ENCODE measurements around the gene GABARAP. TPM values are rescaled to one million over a fixed set of nuclear protein-coding genes. Genes with fewer than 3 reads are reported as not detected.

GABARAP gene
- total and polyA plus RNA-seq, 2 of the 4 experiments (the other 2 are of a cell fraction): 77.8 to 780 TPM

DNA sequence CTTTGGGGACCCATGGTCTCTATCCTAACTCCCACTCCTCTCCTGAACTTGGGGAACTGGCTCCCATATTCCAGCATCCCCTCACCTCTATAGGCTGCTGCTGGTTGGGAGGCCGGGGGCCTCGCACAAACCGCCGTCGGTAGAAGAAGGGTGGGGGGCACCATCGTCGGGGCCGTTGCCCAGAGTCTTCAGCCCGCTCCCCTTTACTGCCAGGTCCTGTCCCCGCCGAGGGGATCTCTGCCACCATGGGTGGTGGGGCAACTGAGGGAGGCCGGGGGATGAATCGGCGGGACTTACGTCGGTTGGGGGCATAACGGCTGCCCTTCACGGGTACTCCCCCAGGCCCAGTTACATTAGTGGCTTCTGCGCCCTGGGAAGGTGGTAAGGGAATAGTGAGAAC lies 47.9 kb upstream of the GABARAP start:
- H3K36me3 ChIP-seq (ENCODE audit: control insufficient read depth, insufficient read depth, low read length): no peaks in the 10 kb centered on the region
- no peak overlapping the region for H4K5ac ChIP-seq (ENCODE audit: low read depth, low read length)
- no peak overlapping the region for H2AK9ac ChIP-seq (replicated peaks; ENCODE audit: low read depth, low read length, poor library complexity)
- no peak for DNase-seq
- intact Hi-C loops (cut with micrococcal nuclease): no loop called here
- ATAC-seq (ENCODE audit: low read depth): no peak
- no peak overlapping the region for H3K4me2 ChIP-seq (ENCODE audit: low read depth, low read length)
- H3K4me3 ChIP-seq (ENCODE audit: insufficient read depth, low read depth, low read length): no peak overlapping the region
- H3K4me1 ChIP-seq (ENCODE audit: control insufficient read depth, insufficient read depth, low read length): peaks cover 3% of the 10 kb centered on the region
- H3K27ac ChIP-seq (ENCODE audit: insufficient read depth, low read length): no peak overlapping the region
- TF ChIP-seq BHLHE40 (IDR thresholded peaks at IDR 0.05; ENCODE audit: low read depth, low read length): no peak
- TF ChIP-seq, protein P1, sequence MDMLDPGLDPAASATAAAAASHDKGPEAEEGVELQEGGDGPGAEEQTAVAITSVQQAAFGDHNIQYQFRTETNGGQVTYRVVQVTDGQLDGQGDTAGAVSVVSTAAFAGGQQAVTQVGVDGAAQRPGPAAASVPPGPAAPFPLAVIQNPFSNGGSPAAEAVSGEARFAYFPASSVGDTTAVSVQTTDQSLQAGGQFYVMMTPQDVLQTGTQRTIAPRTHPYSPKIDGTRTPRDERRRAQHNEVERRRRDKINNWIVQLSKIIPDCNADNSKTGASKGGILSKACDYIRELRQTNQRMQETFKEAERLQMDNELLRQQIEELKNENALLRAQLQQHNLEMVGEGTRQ (IDR thresholded peaks at IDR 0.05; ENCODE audit: low read depth, low read length): no peak
- no peak for TF ChIP-seq MAFK (IDR thresholded peaks at IDR 0.05; ENCODE audit: low read depth, low read length)
- TF ChIP-seq RCOR1 (IDR thresholded peaks at IDR 0.05; ENCODE audit: insufficient replicate concordance, low read length): no peak
- no peak for TF ChIP-seq SMC3 (IDR thresholded peaks at IDR 0.05; ENCODE audit: low read depth, low read length)
- H3K56ac ChIP-seq (ENCODE audit: extremely low read depth, insufficient read depth, low read length): no peak overlapping the region
- dilution Hi-C loops (cut with HindIII; ENCODE audit: low sequenced_read_pairs, unreplicated experiment): no loop called here
- H4K8ac ChIP-seq (ENCODE audit: low read depth in 2 of 2, low read length in 2 of 2): no peak overlapping the region
- H2BK120ac ChIP-seq (ENCODE audit: low read depth, low read length): no peak overlapping the region
- H3K23ac ChIP-seq (ENCODE audit: low read depth, low read length): no peak overlapping the region
- BruUV-seq (replicated peaks): no TSS peak
- no peak overlapping the region for H2BK5ac ChIP-seq (ENCODE audit: low read depth, low read length, poor library complexity, severe bottlenecking)
- H2AFZ ChIP-seq (replicated peaks; ENCODE audit: low read length, poor library complexity): no peak overlapping the region
- H3K9ac ChIP-seq (ENCODE audit: low read depth, low read length): no peak overlapping the region
- H4K20me1 ChIP-seq (ENCODE audit: insufficient read depth, low read length): 0 out of 2 replicates have a peak, but pooled peaks cover 3% of the 10 kb centered on the region
- H2BK15ac ChIP-seq (ENCODE audit: low read depth, low read length): no peak overlapping the region
- POLR2A ChIA-PET (ENCODE audit: unreplicated experiment): no interaction called here
- no peaks in the 10 kb centered on the region; the same call in 1 of the 2 replicates for H3K9me1 ChIP-seq (ENCODE audit: insufficient read depth, low read length)
- WGBS, 2 experiments (ENCODE audit: extremely low coverage in 2 of 2, insufficient read length in 1 of 2): 80% methylated on average over 1 of the region's 19 CpGs; no CpG with 5 or more reads in 1 of the 2 experiments
- no peak overlapping the region for H3K14ac ChIP-seq (replicated peaks; ENCODE audit: low read depth, low read length)
- in situ Hi-C loops (cut with MboI; ENCODE audit: low sequenced_read_pairs): no loop called here
- H2BK20ac ChIP-seq (ENCODE audit: low read depth, low read length): no peak overlapping the region
- H2AK5ac ChIP-seq (ENCODE audit: low read depth, low read length): no peak overlapping the region
- H3K4ac ChIP-seq (ENCODE audit: low read depth, low read length): no peak overlapping the region
- H4K91ac ChIP-seq (ENCODE audit: insufficient read depth, low read depth, low read length): no peak overlapping the region
- no peak overlapping the region for H3K18ac ChIP-seq (ENCODE audit: low read depth, low read length)
- H3K9me3 ChIP-seq (ENCODE audit: control insufficient read depth, insufficient read depth, low read length): no peaks in the 10 kb centered on the region; the same call in 1 of the 2 replicates
- no peaks in the 10 kb centered on the region for H3K79me1 ChIP-seq (ENCODE audit: low read depth in 1 of 2, low read length in 2 of 2)
- peaks cover 80% of the 10 kb centered on the region for H3K27me3 ChIP-seq (ENCODE audit: control insufficient read depth, insufficient read depth, low read length)
- CTCF ChIA-PET: no interaction called here

All from IMR-90 (cell line).